Gastrocnemius medialis (tissue), 4 donors: Measurements from ENCODE around the gene GTF2H1.

Source experiments
- CTCF ChIP-seq, 5 experiments: fragments of 450-650 bp in 3 of 5; fragments of 200-600 bp in 2 of 5; sonication (generic) in 2 of 5; IDR thresholded peaks in 4 of 5; conservative IDR thresholded peaks in 1 of 5; 1 replicate in 4 of 5; 2 replicates in 1 of 5; pipeline ENCODE4 v1.5.1; 2016 to 2019; ENCODE audit warnings: antibody characterized with exemption in 5 of 5, mild to moderate bottlenecking in 3 of 5, moderate library complexity in 3 of 5
- POLR2A ChIP-seq, 2 donors: fragments of 450-650 bp; IDR thresholded peaks; one replicate each; pipeline ENCODE4 v1.6.1; 2017; ENCODE audit warnings: antibody characterized with exemption in 2 of 2, mild to moderate bottlenecking in 2 of 2, moderate library complexity in 2 of 2

- TF ChIP-seq CTCF (IDR thresholded peaks at IDR 0.05 in 4 of 5, conservative IDR thresholded peaks at IDR 0.05 in 1 of 5): no peak
- no peak for TF ChIP-seq POLR2A (IDR thresholded peaks at IDR 0.05)
Measured at GRCh38 chr11:18379201-18379600, 56.8 kb downstream of the GTF2H1 start.
